ENCODE results near the gene CNIH4.
"Not testable (repeated sequence)": the region's sequence is repeated elsewhere in the genome, so short reads cannot be mapped to it uniquely, and the experiment has no call there.

The CNIH4 gene

GRCh38 chr1:224404916-224405603 lies 48.4 kb downstream of the CNIH4 start:
- no peak for DNase-seq

GRCh38 chr1:224405604-224405970 lies 48.9 kb downstream of the CNIH4 start:
- DNase-seq = no peak

GRCh38 chr1:224406216-224406615 lies 49.5 kb downstream of the CNIH4 start:
- no peak for DNase-seq

- DNase-seq = no peak
Measured at GRCh38 chr1:224407571-224408293, 51.1 kb downstream of the CNIH4 start.

GRCh38 chr1:224408294-224408590 lies 51.6 kb downstream of the CNIH4 start:
- DNase-seq = no peak

GRCh38 chr1:224411766-224412165 lies 55.1 kb downstream of the CNIH4 start:
- DNase-seq = no peak

- no peak for DNase-seq
Measured at GRCh38 chr1:224420106-224420505, 63.4 kb downstream of the CNIH4 start.

- no peak for DNase-seq
Measured at GRCh38 chr1:224425279-224425884, 68.7 kb downstream of the CNIH4 start.

GRCh38 chr1:224426869-224427268 lies 70.2 kb downstream of the CNIH4 start:
- not testable (repeated sequence) for DNase-seq

- no peak for DNase-seq
Measured at GRCh38 chr1:224427346-224427745, 70.7 kb downstream of the CNIH4 start.

- DNase-seq = not testable (repeated sequence)
Measured at GRCh38 chr1:224428713-224429112, 72.0 kb downstream of the CNIH4 start.

Data from CD4-positive, alpha-beta T cell treated with Interleukin-4 for 4 hours (primary cell).